GM18526 (cell line): ENCODE data around the gene FAM3D.

Experiments used
- POLR2A ChIP-seq: IDR thresholded peaks from 3 replicates; pipeline ENCODE4 v1.6.1; 2011; ENCODE audit not compliant: insufficient read length; ENCODE audit errors: extremely low read depth

The FAM3D gene, protein sequence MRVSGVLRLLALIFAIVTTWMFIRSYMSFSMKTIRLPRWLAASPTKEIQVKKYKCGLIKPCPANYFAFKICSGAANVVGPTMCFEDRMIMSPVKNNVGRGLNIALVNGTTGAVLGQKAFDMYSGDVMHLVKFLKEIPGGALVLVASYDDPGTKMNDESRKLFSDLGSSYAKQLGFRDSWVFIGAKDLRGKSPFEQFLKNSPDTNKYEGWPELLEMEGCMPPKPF

GRCh38 chr3:58666683-58667082 is at the start of gene FAM3D:
FAM3D (minus strand) TSS chr3:58666774; CDS start chr3:58655563, 11,211 bp downstream.
- TF ChIP-seq POLR2A: no peak

DNA sequence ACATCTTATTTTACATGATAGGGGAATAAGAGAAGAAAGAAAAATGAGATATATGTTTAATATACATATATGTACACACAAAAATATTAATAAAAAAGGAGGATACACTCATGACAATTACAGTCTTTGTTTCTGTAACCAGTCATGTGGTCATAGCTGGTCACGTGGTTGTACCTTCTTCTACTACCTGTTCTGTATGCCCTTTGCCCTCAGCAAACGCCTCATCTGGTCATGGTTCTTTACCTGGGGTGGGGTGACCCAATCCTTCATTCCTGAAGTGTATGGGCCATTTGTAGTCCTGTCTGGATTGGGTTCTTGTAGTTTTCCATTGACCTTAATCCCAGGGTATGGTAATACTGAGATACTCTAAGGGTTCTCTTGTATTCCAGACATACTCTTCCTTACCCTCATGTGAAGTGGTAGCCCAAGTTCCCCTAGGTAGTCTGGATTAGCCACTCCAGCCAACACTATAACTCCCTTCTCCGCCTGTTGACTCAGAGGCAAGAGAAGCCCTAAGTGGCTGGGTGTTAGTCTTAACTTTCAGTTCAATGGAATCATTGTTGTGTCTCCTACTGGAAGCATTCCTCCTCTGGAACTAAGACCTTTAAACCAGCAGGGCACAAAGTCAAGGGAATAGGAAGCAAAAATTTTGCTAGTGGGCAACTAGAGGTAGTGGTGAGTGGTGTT is 47.3 kb upstream of the FAM3D start:
- no peak for TF ChIP-seq POLR2A

GRCh38 chr3:58711871-58712270 is 45.3 kb upstream of the FAM3D start:
- TF ChIP-seq POLR2A: no peak

DNA sequence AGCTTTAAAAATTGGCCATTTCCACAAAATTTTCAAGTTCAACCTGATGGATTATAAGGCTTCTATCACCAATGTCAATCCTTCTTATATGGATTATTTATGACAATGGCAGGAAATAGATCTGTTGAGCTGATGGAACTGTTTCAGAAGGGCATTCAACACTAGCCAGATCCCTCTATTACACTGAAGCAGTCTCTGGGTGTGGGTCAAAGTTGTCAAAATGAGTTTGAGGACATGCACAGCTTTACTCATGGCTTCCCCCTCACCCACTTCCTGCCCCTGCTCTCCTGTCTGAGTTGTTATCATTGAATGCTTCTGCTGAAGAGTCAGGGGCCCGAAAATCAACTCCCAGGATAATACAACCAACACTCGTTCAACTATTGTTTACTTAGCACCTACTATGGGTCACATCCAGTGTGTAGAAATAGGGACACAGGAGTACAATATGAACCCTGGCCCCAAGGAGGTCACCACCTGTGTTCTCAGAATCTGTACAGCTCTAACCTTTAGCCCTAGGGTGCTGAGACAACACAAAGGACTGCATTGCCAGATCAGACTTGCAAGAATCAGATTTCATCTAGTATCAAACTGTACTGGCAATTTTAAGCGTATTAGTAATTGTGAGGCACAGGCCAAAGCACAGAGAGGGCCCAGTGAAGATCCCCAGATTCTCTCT is 41.7 kb upstream of the FAM3D start:
- no peak for TF ChIP-seq POLR2A

DNA sequence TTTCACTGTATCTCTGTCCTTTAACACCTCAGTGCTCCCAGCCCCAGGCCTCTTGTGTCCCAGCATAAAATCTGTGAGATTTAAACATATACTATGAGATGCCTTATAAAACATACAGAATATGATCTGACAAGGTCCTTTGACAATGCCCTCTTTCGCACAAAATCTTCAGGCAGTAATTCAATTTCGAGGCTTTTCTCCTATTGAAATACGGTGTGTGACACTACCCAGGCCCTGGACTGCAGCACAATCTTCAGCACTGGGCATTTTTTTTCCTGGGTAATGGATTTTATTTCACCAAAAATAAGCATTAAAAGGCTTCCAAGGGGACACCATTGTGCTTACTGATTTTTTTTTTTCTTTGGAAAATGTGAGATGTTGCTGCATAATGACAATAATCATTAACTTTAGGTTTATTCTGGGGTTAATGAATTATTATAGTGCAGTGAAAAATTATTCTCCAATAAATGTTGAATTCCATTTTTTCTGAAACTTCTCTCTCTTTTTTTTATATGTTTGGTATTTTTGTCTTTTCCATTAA is 40.9 kb upstream of the FAM3D start:
- no peak for TF ChIP-seq POLR2A

DNA sequence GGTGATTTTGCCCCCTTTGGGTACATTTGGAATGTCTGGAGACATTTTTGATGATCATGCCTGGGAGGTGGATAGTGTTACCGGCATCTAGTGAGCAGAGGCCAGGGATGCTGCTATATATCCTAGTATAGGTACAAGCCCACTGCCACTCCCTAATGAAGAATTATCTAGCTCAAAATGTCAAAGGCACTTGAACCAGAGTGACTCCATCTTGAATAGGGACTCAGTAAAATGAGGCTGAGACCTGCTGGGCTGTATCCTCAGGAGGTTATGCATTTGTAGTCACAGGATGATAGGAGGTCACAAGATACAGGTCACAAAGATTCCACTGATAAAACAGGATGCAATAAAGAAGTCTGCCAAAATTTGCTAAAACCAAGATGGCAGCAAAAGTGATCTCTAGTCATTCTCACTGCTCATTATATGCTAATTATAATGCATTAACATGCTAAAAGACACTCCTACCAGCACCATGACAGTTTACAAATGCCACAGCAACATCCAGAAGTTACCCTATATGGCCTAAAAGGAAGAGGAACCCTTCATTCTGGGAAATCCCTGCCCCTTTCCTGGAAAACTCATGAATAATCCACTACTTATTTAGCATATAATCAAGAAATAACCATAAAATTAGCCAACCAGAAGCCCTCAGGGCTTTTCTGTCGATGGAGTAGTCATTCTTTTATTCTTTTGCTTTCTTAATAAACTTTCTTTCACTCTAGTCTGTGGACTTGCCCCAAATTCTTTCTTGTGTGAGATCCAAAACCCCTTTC is 40.0 kb upstream of the FAM3D start:
- TF ChIP-seq POLR2A: no peak

DNA sequence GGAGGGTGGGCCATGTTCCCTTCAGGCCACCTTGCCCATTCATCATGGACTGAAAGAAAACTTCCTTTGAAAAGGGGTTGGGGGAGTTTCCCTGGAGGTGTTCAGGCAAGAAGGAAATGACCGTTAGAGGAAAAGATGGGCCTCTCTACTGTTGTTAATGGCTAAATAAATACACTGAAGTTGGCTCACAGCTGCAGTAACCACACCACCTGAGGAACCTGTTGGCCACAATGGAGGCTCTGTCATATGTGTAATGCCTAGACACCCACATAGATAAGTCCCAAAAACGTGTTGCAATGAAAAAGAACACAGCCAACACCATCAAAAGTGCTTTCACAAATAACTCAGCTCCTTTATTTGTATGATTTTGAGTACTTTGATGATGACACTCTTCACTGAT is 38.2 kb upstream of the FAM3D start:
- no peak for TF ChIP-seq POLR2A

DNA sequence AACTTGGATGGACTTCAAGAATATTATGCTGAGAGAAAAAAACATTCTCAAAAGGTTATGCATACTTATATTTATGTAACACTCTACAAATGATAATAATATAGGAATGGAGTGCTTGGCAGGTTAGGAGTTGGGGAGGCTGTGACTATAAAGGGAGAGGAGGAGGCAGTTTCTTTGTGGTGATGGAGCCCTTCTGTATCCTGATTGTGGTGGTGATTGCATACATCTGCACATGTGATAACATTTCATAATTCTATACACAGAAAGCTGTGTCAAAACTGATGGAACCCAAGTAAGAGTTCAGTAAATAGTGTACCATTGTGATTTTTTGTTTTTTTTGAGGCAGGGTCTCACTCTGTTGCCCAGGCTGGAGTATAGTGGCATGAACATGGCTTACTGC is 31.7 kb upstream of the FAM3D start:
- TF ChIP-seq POLR2A: no peak

DNA sequence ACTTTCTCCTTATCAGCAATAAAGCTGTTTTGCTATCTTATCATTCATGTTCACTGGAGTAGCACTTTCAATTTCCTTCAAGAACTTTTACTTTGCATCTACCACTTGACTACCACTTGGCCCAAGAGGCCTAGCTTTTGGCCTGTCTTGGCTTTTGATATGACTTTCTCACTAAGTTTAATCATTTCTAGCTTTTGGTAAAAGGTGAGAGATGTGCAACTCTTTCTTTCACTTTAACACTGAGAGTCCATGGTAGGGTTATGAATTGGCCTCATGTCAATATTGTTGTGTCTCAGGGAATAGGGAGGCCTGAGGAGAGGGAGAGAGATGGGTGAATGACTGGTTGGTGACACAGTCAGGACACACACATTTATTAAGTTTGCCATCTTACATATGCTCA is 31.0 kb upstream of the FAM3D start:
- no peak for TF ChIP-seq POLR2A

DNA sequence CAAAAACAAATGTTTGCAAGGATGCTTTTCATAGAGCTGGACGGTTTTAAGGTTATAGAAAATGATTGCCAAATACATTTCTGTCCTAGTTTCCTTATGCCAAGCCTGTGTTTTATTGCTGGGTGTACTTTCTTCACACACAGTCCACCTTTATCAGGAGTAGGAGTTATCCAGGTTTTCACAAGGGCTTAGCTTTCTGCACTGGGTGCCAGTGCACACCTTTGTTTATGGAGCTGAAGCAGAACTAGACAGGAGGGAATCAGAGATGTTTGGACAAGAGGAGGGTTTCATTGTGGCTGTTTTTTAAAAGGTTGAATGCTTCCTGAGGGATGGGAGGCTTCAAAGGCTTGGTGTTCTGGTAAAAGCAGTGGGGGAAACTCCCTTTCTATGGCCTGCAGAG is 29.5 kb upstream of the FAM3D start:
- no peak for TF ChIP-seq POLR2A

GRCh38 chr3:58693940-58694850 is 27.6 kb upstream of the FAM3D start:
- no peak for TF ChIP-seq POLR2A

GRCh38 chr3:58692484-58692883 is 25.9 kb upstream of the FAM3D start:
- TF ChIP-seq POLR2A: no peak

GRCh38 chr3:58691997-58692396 is 25.4 kb upstream of the FAM3D start:
- no peak for TF ChIP-seq POLR2A

- TF ChIP-seq POLR2A: no peak
Measured at GRCh38 chr3:58690490-58690889, 23.9 kb upstream of the FAM3D start.
